Measurements from ENCODE around the gene GNPTAB. TPM values are rescaled to one million over a fixed set of nuclear protein-coding genes. Genes with fewer than 3 reads are reported as not detected.
"Not testable (repeated sequence)": the region's sequence is repeated elsewhere in the genome, so short reads cannot be mapped to it uniquely, and the experiment has no call there.

Gene GNPTAB
- total and polyA plus RNA-seq, 2 of the 8 experiments (the other 6 are each of a cell fraction or from before 2014, with no cell fraction given) = 21.5 to 51.3 TPM

DNA sequence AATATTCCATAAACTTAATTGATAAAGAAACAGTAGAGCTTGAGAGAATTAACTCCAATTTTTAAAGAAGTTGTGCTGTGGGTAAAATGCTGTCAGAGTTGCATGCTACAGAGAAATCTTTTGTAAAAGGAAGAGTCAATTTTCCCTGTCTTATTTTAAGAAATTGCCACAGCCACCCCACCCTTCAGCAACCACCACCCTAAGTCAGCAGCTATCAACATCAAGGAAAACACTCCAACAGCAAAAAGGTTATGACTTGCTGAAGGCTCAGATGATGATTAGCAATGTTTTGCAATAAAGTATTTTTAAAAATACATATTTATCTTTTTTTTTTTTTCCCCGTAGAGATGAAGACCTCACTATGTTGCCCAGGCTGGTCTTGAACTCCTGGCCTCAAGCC is 40.2 kb upstream of the GNPTAB start (continued):
- TF ChIP-seq EP300 (IDR thresholded peaks at IDR 0.05; ENCODE audit: borderline replicate concordance in 1 of 2, low read depth in 2 of 2, low read length in 2 of 2) (no peak), ZNF274 (IDR thresholded peaks at IDR 0.05; ENCODE audit: borderline replicate concordance, extremely low read depth, low read length) (no peak), GTF2F1 (IDR thresholded peaks at IDR 0.05; ENCODE audit: borderline replicate concordance, low read depth, low read length) (no peak), PHF8 (conservative IDR thresholded peaks at IDR 0.05; ENCODE audit: low read depth, low read length) (no peak), KDM1A (IDR thresholded peaks at IDR 0.05; ENCODE audit: borderline replicate concordance, low read length) (no peak)

DNA sequence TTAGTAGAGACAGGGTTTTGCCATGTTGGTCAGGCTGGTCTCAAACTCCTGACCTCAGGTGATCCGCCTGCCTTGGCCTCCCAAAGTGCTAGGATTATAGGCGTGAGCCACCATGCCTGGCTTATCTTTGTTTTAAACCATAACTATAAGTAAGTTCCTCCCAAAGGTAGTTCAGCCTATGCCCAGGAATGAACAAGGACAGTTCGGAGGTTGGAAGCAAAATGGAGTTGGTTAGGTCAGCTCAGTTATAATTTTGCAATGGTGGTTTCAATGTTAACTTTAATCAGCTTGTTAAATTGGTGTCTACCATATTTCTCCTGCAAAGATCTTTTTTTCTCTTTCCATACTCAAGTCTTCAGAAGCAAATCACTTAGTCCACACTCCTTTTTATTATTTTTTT is 36.9 kb upstream of the GNPTAB start:
- not testable (repeated sequence) for H3K4me2 ChIP-seq (ENCODE audit: insufficient read depth in 1 of 2, low read depth in 2 of 2, low read length in 2 of 2); H4K5ac ChIP-seq (ENCODE audit: insufficient read length, low read depth, low read length); H3K4me3 ChIP-seq (ENCODE audit: extremely low read depth in 1 of 4, insufficient read depth in 2 of 4, low read depth in 3 of 4, low read length in 4 of 4); H2BK5ac ChIP-seq (ENCODE audit: low read depth, low read length); H3K23me2 ChIP-seq (ENCODE audit: low read depth, low read length); H3K79me1 ChIP-seq (ENCODE audit: low read depth, low read length); H3K36me3 ChIP-seq (ENCODE audit: control insufficient read depth in 2 of 4, insufficient read depth in 4 of 4, low read length in 3 of 4); H3K56ac ChIP-seq (replicated peaks; ENCODE audit: insufficient read length, low read depth, low read length); H3K4ac ChIP-seq (replicated peaks; ENCODE audit: insufficient read length, low read depth, low read length); H2AFZ ChIP-seq (ENCODE audit: low read length); H2BK120ac ChIP-seq (replicated peaks; ENCODE audit: low read depth, low read length); H3K9ac ChIP-seq (replicated peaks in 1 of 4; ENCODE audit: extremely low read depth in 1 of 4, low read depth in 3 of 4, low read length in 3 of 4); H3K18ac ChIP-seq (ENCODE audit: extremely low read depth, low read length); H3K14ac ChIP-seq (ENCODE audit: insufficient read length); H3K27ac ChIP-seq (ENCODE audit: low read depth, low read length); H2AK5ac ChIP-seq (ENCODE audit: low read depth, low read length); H3K9me3 ChIP-seq (ENCODE audit: insufficient read depth in 2 of 2, low read depth in 1 of 2, low read length in 1 of 2); H2BK20ac ChIP-seq (ENCODE audit: low read length); DNase-seq (ENCODE audit: low read depth in 1 of 2, low spot score in 2 of 2); H3K79me2 ChIP-seq (ENCODE audit: control insufficient read depth in 1 of 2, insufficient read depth in 2 of 2, low read length in 2 of 2); H4K91ac ChIP-seq (replicated peaks; ENCODE audit: insufficient read length, low read length); H4K8ac ChIP-seq (ENCODE audit: extremely low read depth, insufficient read depth, low read length); H3K27me3 ChIP-seq (replicated peaks in 1 of 4; ENCODE audit: control insufficient read depth in 3 of 4, extremely low read depth in 1 of 4, insufficient read depth in 3 of 4, low read length in 3 of 4); H2BK12ac ChIP-seq (ENCODE audit: low read depth, low read length); FAIRE-seq; H4K20me1 ChIP-seq (replicated peaks in 1 of 2; ENCODE audit: control insufficient read depth in 1 of 2, insufficient read depth in 2 of 2, low read length in 2 of 2); H2BK15ac ChIP-seq (ENCODE audit: low read length); H3K23ac ChIP-seq (ENCODE audit: insufficient read length); H3K4me1 ChIP-seq (replicated peaks in 1 of 4; ENCODE audit: control insufficient read depth in 3 of 4, insufficient read depth in 4 of 4, low read length in 3 of 4)
- ChIA-PET POLR2A (ENCODE audit: partially characterized antibody) (interaction anchor here (0.8 kb wide), 1 partner anchor 10 kb away, joined by 3 read pairs; the partner anchor contains the start of gene DRAM1), CTCF (ENCODE audit: partially characterized antibody) (interaction anchor here (1.4 to 1.6 kb wide), 2 partner anchors 27 to 41 kb away, joined by 3 to 5 read pairs; no protein-coding TSS in a partner anchor)
- 89% methylated on average over 3 of the region's 3 CpGs; no CpG with 5 or more reads in 1 of the 2 experiments for WGBS, 2 experiments (ENCODE audit: extremely low coverage in 1 of 2, insufficient coverage in 1 of 2, insufficient read length in 1 of 2, insufficient replicate concordance in 2 of 2, low coverage in 1 of 2, low lambda C conversion rate in 2 of 2, missing lambda C conversion rate in 1 of 2)
